ENCODE results near the gene SCO2.

Gene SCO2

DNA sequence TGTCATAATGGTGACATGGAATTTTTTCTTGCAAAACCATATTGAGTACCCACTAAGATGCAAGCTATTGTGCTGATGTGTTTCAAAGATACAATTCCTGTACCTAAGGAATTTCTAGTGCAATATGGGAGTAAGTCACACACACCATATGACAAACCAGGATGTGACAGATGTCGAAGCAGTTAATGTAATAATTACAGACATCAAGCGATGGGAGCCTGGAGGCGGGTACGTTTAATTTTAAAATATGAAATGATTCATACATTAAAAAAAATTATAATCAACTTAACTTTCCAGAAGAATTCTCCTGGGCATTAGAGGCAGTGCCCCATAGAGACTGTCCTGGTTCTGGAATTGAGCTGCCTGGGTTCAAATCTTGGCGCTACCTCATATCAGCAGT is 31.3 kb upstream of the SCO2 start:
- H3K9ac ChIP-seq (ENCODE audit: low read length), result no peak overlapping the region
- H3K4me1 ChIP-seq (ENCODE audit: insufficient read depth, low read length, severe bottlenecking), result no peaks in the 10 kb centered on the region
- no peaks in the 10 kb centered on the region; the same call in 1 of the 2 replicates for H3K36me3 ChIP-seq (ENCODE audit: insufficient read depth, low read length)
- H3K27me3 ChIP-seq (ENCODE audit: insufficient read depth, low read length), result peaks cover 5% of the 10 kb centered on the region; the same call in 1 of the 2 replicates
- H3K4me2 ChIP-seq (ENCODE audit: low read length), result no peak overlapping the region
- H3K79me2 ChIP-seq (ENCODE audit: insufficient read depth, low read length), result no peaks in the 10 kb centered on the region
- H3K9me2 ChIP-seq (ENCODE audit: low read depth, low read length), result no peaks in the 10 kb centered on the region
- no peaks in the 10 kb centered on the region for H3K9me3 ChIP-seq (ENCODE audit: low read length)
- TF ChIP-seq, protein P1, sequence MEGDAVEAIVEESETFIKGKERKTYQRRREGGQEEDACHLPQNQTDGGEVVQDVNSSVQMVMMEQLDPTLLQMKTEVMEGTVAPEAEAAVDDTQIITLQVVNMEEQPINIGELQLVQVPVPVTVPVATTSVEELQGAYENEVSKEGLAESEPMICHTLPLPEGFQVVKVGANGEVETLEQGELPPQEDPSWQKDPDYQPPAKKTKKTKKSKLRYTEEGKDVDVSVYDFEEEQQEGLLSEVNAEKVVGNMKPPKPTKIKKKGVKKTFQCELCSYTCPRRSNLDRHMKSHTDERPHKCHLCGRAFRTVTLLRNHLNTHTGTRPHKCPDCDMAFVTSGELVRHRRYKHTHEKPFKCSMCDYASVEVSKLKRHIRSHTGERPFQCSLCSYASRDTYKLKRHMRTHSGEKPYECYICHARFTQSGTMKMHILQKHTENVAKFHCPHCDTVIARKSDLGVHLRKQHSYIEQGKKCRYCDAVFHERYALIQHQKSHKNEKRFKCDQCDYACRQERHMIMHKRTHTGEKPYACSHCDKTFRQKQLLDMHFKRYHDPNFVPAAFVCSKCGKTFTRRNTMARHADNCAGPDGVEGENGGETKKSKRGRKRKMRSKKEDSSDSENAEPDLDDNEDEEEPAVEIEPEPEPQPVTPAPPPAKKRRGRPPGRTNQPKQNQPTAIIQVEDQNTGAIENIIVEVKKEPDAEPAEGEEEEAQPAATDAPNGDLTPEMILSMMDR (IDR thresholded peaks at IDR 0.05; ENCODE audit: low read length), result no peak
- no peak overlapping the region for H2AFZ ChIP-seq (ENCODE audit: low read length)
- H3F3A ChIP-seq (ENCODE audit: insufficient read depth, low read length), result no peaks in the 10 kb centered on the region
- no peak overlapping the region for H3K27ac ChIP-seq (ENCODE audit: low read depth, low read length, poor library complexity, severe bottlenecking)
- H4K20me1 ChIP-seq (ENCODE audit: insufficient read depth, low read length), result no peaks in the 10 kb centered on the region
- H3K4me3 ChIP-seq (ENCODE audit: low read depth, low read length, poor library complexity, severe bottlenecking), result no peak overlapping the region

DNA sequence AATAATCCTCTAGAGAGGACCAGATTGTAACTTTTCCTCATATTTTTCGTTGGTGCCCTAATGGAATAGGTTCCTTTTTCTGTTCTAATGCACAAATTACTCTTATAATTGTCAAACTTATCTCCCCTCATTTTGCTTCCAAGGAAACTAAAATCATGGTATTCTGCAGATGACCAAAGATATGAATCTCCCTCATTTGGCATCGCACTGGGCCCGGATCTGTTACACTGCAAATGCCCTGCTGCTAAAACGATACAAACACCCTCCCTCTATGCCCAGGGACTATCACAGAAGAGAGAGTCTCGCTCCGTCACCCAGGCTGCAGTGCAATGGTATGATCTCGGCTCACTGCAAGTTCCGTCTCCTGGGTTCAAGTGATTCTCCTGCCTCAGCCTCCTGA is 27.9 kb upstream of the SCO2 start:
- Histone ChIP-seq H3K27ac (ENCODE audit: low read depth, low read length, poor library complexity, severe bottlenecking) (no peak overlapping the region), H3K9ac (ENCODE audit: low read length) (no peak overlapping the region), H3K4me1 (ENCODE audit: insufficient read depth, low read length, severe bottlenecking) (peaks cover 9% of the 10 kb centered on the region), H3K9me3 (ENCODE audit: low read length) (no peaks in the 10 kb centered on the region), H3F3A (ENCODE audit: insufficient read depth, low read length) (no peaks in the 10 kb centered on the region), H3K27me3 (ENCODE audit: insufficient read depth, low read length) (peaks cover 5% of the 10 kb centered on the region; the same call in 1 of the 2 replicates), H3K79me2 (ENCODE audit: insufficient read depth, low read length) (no peaks in the 10 kb centered on the region), H3K36me3 (ENCODE audit: insufficient read depth, low read length) (no peaks in the 10 kb centered on the region; the same call in 1 of the 2 replicates), H3K4me3 (ENCODE audit: low read depth, low read length, poor library complexity, severe bottlenecking) (no peak overlapping the region), H3K4me2 (ENCODE audit: low read length) (no peak overlapping the region), H3K9me2 (ENCODE audit: low read depth, low read length) (no peaks in the 10 kb centered on the region), H2AFZ (ENCODE audit: low read length) (no peak overlapping the region), H4K20me1 (ENCODE audit: insufficient read depth, low read length) (no peaks in the 10 kb centered on the region)
- TF ChIP-seq EZH2 (IDR thresholded peaks at IDR 0.05; ENCODE audit: borderline replicate concordance, low read length), result no peak
- TF ChIP-seq, protein P1 (IDR thresholded peaks at IDR 0.05; ENCODE audit: low read length), result no peak

DNA sequence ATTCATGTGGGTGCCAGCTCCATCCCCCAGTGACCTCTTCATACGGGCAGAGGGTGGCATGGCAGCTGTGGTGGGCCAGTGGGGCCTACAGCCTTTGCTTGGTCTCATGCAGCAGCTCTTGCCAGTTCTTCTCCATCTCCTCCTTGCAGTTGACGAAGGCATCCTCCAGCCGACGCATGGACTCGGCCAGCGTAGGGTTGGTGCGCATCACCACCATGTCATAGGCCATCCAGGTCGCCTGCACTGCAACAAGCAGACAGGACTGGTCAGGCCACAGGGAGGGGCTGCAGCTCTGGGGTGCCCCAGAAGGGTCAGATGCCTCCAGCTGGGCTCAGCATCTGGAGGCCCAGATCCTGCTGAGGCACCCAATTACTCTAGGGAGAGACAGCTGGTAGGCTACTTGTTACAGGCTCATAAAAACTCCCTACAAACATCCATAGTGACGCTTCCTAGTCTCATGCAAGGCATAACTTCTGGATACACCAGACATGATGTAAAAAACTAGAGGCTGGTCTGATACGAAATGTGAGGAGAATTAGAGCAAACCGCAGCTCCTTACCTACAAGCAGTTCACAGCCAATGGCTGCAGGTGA is 25.9 kb upstream of the SCO2 start:
- no peak overlapping the region for H3K27ac ChIP-seq (ENCODE audit: low read depth, low read length, poor library complexity, severe bottlenecking)
- no peaks in the 10 kb centered on the region for H3K79me2 ChIP-seq (ENCODE audit: insufficient read depth, low read length)
- no peaks in the 10 kb centered on the region for H3K9me2 ChIP-seq (ENCODE audit: low read depth, low read length)
- no peak overlapping the region for H2AFZ ChIP-seq (ENCODE audit: low read length)
- H3F3A ChIP-seq (ENCODE audit: insufficient read depth, low read length), result no peaks in the 10 kb centered on the region
- no peak overlapping the region for H3K4me2 ChIP-seq (ENCODE audit: low read length)
- H3K27me3 ChIP-seq (ENCODE audit: insufficient read depth, low read length), result peaks cover 5% of the 10 kb centered on the region; the same call in 1 of the 2 replicates
- no peaks in the 10 kb centered on the region; the same call in 1 of the 2 replicates for H3K36me3 ChIP-seq (ENCODE audit: insufficient read depth, low read length)
- H3K4me3 ChIP-seq (ENCODE audit: low read depth, low read length, poor library complexity, severe bottlenecking), result no peak overlapping the region
- no peaks in the 10 kb centered on the region for H3K9me3 ChIP-seq (ENCODE audit: low read length)
- TF ChIP-seq, protein P1 (IDR thresholded peaks at IDR 0.05; ENCODE audit: low read length), result no peak
- no peak for TF ChIP-seq EZH2 (IDR thresholded peaks at IDR 0.05; ENCODE audit: borderline replicate concordance, low read length)
- no peaks in the 10 kb centered on the region for H4K20me1 ChIP-seq (ENCODE audit: insufficient read depth, low read length)
- H3K9ac ChIP-seq (ENCODE audit: low read length), result no peak overlapping the region
- H3K4me1 ChIP-seq (ENCODE audit: insufficient read depth, low read length, severe bottlenecking), result peaks cover 13% of the 10 kb centered on the region

All from OCI-LY1 (cell line).